Esophagus muscularis mucosa (tissue), 4 donors: Measurements from ENCODE around the gene TRIM8. TPM values are rescaled to one million over a fixed set of nuclear protein-coding genes. Genes with fewer than 3 reads are reported as not detected.

ENCODE experiments used
- DNase-seq: peaks from one replicate; pipeline ENCODE4 v3.0.0-alpha.2; 2017; ENCODE audit errors: extremely low spot score
- H3K27ac ChIP-seq, 4 donors: fragments of 200-600 bp; sonication (generic); replicated peaks in 1 of 4; 1 replicate in 3 of 4; 2 replicates in 1 of 4; pipeline ENCODE4 v1.5.1; 2016 to 2019; ENCODE audit warnings: mild to moderate bottlenecking in 1 of 4
- H3K27me3 ChIP-seq, 4 donors: fragments of 200-600 bp; sonication (generic); one replicate each; pipeline versions ENCODE4 v1.5.1 to v1.6.0; 2016 to 2019
- H3K36me3 ChIP-seq, 4 donors: fragments of 200-600 bp; sonication (generic); one replicate each; pipeline ENCODE4 v1.5.1; 2016 to 2019
- H3K4me1 ChIP-seq, 4 donors: fragments of 200-600 bp; sonication (generic); one replicate each; pipeline ENCODE4 v1.5.1; 2016 to 2019
- H3K4me3 ChIP-seq, 4 donors: fragments of 200-600 bp; sonication (generic); 1 replicate in 2 of 4; 2 replicates in 2 of 4; pipeline ENCODE4 v1.5.1; 2016 to 2019; ENCODE audit warnings: mild to moderate bottlenecking in 4 of 4, moderate library complexity in 1 of 4
- H3K9me3 ChIP-seq, 4 donors: fragments of 200-600 bp; sonication (generic); 1 replicate in 3 of 4; 2 replicates in 1 of 4; pipeline ENCODE4 v1.5.1; 2016 to 2019
- CTCF ChIP-seq, 3 experiments: fragments of 200-600 bp in 2 of 3; fragments of 450-650 bp in 1 of 3; sonication (generic) in 2 of 3; IDR thresholded peaks; one replicate each; pipeline ENCODE4 v1.5.1; 2017 to 2019; ENCODE audit warnings: antibody characterized with exemption in 3 of 3, mild to moderate bottlenecking in 2 of 3, moderate library complexity in 1 of 3
- EP300 ChIP-seq: sonication (generic); formaldehyde crosslinking; IDR thresholded peaks from one replicate; pipeline ENCODE4 v1.6.1; 2017; ENCODE audit warnings: antibody characterized with exemption
- POLR2A ChIP-seq: fragments of 450-650 bp; IDR thresholded peaks from one replicate; pipeline ENCODE4 v1.6.1; 2017; ENCODE audit warnings: antibody characterized with exemption, moderate library complexity, mild to moderate bottlenecking, low read depth
- POLR2AphosphoS5 ChIP-seq, 2 donors: sonication (generic); formaldehyde crosslinking; IDR thresholded peaks; one replicate each; pipeline ENCODE4 v1.6.1; 2017; ENCODE audit warnings: antibody characterized with exemption in 2 of 2
- WGBS: methylation state at CpG from one replicate; pipeline ENCODE4 v1.1.5; 2018; 5-methylcytosine and 5-hydroxymethylcytosine counted together
- intact Hi-C: fragments of 100-400 bp; cut with DNase I; formaldehyde crosslinking; loops from one replicate; pipeline ENCODE4 v1.15.1; 2023
- total RNA-seq, 4 donors: library from RNA; depleted of rRNA; stranded (reverse); fragments of >200 nt; gene quantifications; one replicate each; pipeline versions ENCODE4 v1.1.0 to v1.2.1, GENCODE V29; 2016

Gene TRIM8
- total RNA-seq, 4 donors from 2014 or later, result 103 to 170 (median 159) TPM

GRCh38 chr10:102651455-102652169, 7.3 kb downstream of the TRIM8 start:
- intact Hi-C loops, result no loop called here
- no peaks in the 10 kb centered on the region for H3K27me3 ChIP-seq
- TF ChIP-seq EP300, result no peak
- no peak for TF ChIP-seq CTCF (IDR thresholded peaks at IDR 0.05)
- no peak for TF ChIP-seq POLR2AphosphoS5 (IDR thresholded peaks at IDR 0.05)
- no peak for TF ChIP-seq POLR2A
- H3K27ac ChIP-seq, result peak overlapping the region; percentile 36 to 100 (median 77)
- no peak for DNase-seq
- WGBS, result 75% methylated on average over 4 of the region's 11 CpGs
- H3K9me3 ChIP-seq, result no peaks in the 10 kb centered on the region
- H3K36me3 ChIP-seq, result peaks cover 31 to 75% (median 54%) of the 10 kb centered on the region in 4 donors
- H3K4me3 ChIP-seq, result no peak overlapping the region
- peaks cover 69 to 84% (median 79%) of the 10 kb centered on the region in 4 donors for H3K4me1 ChIP-seq

GRCh38 chr10:102652170-102652916, 8.1 kb downstream of the TRIM8 start:
- peak overlapping the region; percentile 19 to 100 (median 44) for H3K27ac ChIP-seq
- no peak for TF ChIP-seq EP300
- TF ChIP-seq POLR2A, result no peak
- TF ChIP-seq POLR2AphosphoS5 (IDR thresholded peaks at IDR 0.05), result no peak
- no peak for TF ChIP-seq CTCF (IDR thresholded peaks at IDR 0.05)
- intact Hi-C loops, result no loop called here
- H3K9me3 ChIP-seq, result no peaks in the 10 kb centered on the region
- 83% methylated on average over 10 of the region's 12 CpGs for WGBS
- no peak overlapping the region for H3K4me3 ChIP-seq
- no peak for DNase-seq
- peaks cover 66 to 84% (median 78%) of the 10 kb centered on the region in 4 donors for H3K4me1 ChIP-seq
- no peaks in the 10 kb centered on the region for H3K27me3 ChIP-seq
- H3K36me3 ChIP-seq, result peaks cover 38 to 82% (median 61%) of the 10 kb centered on the region in 4 donors

GRCh38 chr10:102653060-102653459, 8.8 kb downstream of the TRIM8 start:
- TF ChIP-seq POLR2AphosphoS5 (IDR thresholded peaks at IDR 0.05), result no peak
- TF ChIP-seq EP300, result no peak
- no peak for TF ChIP-seq CTCF (IDR thresholded peaks at IDR 0.05)
- no peak for TF ChIP-seq POLR2A
- intact Hi-C loops, result no loop called here
- no peak for DNase-seq
- Histone ChIP-seq H3K9me3 (no peaks in the 10 kb centered on the region), H3K4me3 (no peak overlapping the region), H3K27ac (peak overlapping the region in 1 of 4 donors; percentile 30), H3K36me3 (peaks cover 38 to 86% (median 66%) of the 10 kb centered on the region in 4 donors), H3K4me1 (peaks cover 64 to 84% (median 77%) of the 10 kb centered on the region in 4 donors), H3K27me3 (no peaks in the 10 kb centered on the region)
- WGBS, result 90% methylated on average over 1 of the region's 1 CpG

GRCh38 chr10:102654566-102654965, 10.3 kb downstream of the TRIM8 start:
- Histone ChIP-seq H3K36me3 (peaks cover 38 to 90% (median 69%) of the 10 kb centered on the region in 4 donors), H3K27me3 (no peaks in the 10 kb centered on the region), H3K4me1 (peaks cover 55 to 78% (median 70%) of the 10 kb centered on the region in 4 donors), H3K4me3 (no peak overlapping the region), H3K27ac (no peak overlapping the region), H3K9me3 (no peaks in the 10 kb centered on the region)
- TF ChIP-seq POLR2A, result no peak
- no peak for TF ChIP-seq EP300
- TF ChIP-seq POLR2AphosphoS5 (IDR thresholded peaks at IDR 0.05), result no peak
- TF ChIP-seq CTCF (IDR thresholded peaks at IDR 0.05), result no peak
- no peak for DNase-seq
- intact Hi-C loops, result no loop called here
- 66% methylated on average over 5 of the region's 7 CpGs for WGBS
